NCI-H1092 (cell line): ENCODE results near the gene VEGFB.

Experiments
- DNase-seq: peaks from one replicate; lab custom pipeline; 2025; lab: John Stamatoyannopoulos, UW

Gene VEGFB

GRCh38 chr11:64211181-64211872 lies 23.1 kb upstream of the VEGFB start:
- no peak for DNase-seq

- no peak for DNase-seq
Measured at GRCh38 chr11:64216879-64217278, 17.5 kb upstream of the VEGFB start.

GRCh38 chr11:64218628-64219353 lies 15.6 kb upstream of the VEGFB start:
- peak; percentile 77 for DNase-seq

- no peak for DNase-seq
Measured at GRCh38 chr11:64219354-64219684, 15.1 kb upstream of the VEGFB start.

GRCh38 chr11:64219755-64220154 lies 14.6 kb upstream of the VEGFB start:
- no peak for DNase-seq

- no peak for DNase-seq
Measured at GRCh38 chr11:64220271-64220670, 14.1 kb upstream of the VEGFB start.

GRCh38 chr11:64220798-64221197 lies 13.6 kb upstream of the VEGFB start:
- no peak for DNase-seq

- DNase-seq: peak; percentile 33
Measured at GRCh38 chr11:64222651-64223000, 11.8 kb upstream of the VEGFB start.

- DNase-seq: no peak
Measured at GRCh38 chr11:64223001-64223651, 11.3 kb upstream of the VEGFB start.

- no peak for DNase-seq
Measured at GRCh38 chr11:64224151-64224890, 10.1 kb upstream of the VEGFB start.

GRCh38 chr11:64224891-64225607 lies 9.3 kb upstream of the VEGFB start:
- DNase-seq: no peak

GRCh38 chr11:64225608-64226506 lies 8.5 kb upstream of the VEGFB start, which contains the start of the genes NUDT22 and TRPT1:
Gene NUDT22, plus strand, starts transcription at chr11:64226274. Its CDS starts 379 bp downstream, at chr11:64226653.
Gene TRPT1, minus strand, starts transcription at chr11:64226186. Its CDS starts 326 bp downstream, at chr11:64225860.
- peak; percentile 88 for DNase-seq

- peak; percentile 53 for DNase-seq
Measured at GRCh38 chr11:64226507-64227051, 7.8 kb upstream of the VEGFB start.

GRCh38 chr11:64227405-64227956 lies 6.9 kb upstream of the VEGFB start:
- DNase-seq: no peak

GRCh38 chr11:64229090-64229743 lies 5.2 kb upstream of the VEGFB start:
- no peak for DNase-seq

GRCh38 chr11:64229744-64230170 lies 4.6 kb upstream of the VEGFB start:
- no peak for DNase-seq

- DNase-seq: peak; percentile 98
Measured at GRCh38 chr11:64230171-64230984, 4.0 kb upstream of the VEGFB start, which contains the start of gene DNAJC4. Gene DNAJC4, plus strand, starts transcription at chr11:64230548. Its CDS starts 307 bp downstream, at chr11:64230855.

GRCh38 chr11:64230985-64231365 lies 3.4 kb upstream of the VEGFB start:
- no peak for DNase-seq
